ENCODE measurements around the gene CHRM4. TPM values are rescaled to one million over a fixed set of nuclear protein-coding genes. Genes with fewer than 3 reads are reported as not detected.

The CHRM4 gene
- total RNA-seq (1 to 10 TPM in 2 of 5 donors, under 1 TPM in 2, not detected in 1; 0.18 to 3.9 (median 1.5) TPM), total RNA-seq (0.09 to 3.9 (median 0.67) reads per million in 29 experiments)
- total RNA-seq (2013), result 0.39 TPM

DNA sequence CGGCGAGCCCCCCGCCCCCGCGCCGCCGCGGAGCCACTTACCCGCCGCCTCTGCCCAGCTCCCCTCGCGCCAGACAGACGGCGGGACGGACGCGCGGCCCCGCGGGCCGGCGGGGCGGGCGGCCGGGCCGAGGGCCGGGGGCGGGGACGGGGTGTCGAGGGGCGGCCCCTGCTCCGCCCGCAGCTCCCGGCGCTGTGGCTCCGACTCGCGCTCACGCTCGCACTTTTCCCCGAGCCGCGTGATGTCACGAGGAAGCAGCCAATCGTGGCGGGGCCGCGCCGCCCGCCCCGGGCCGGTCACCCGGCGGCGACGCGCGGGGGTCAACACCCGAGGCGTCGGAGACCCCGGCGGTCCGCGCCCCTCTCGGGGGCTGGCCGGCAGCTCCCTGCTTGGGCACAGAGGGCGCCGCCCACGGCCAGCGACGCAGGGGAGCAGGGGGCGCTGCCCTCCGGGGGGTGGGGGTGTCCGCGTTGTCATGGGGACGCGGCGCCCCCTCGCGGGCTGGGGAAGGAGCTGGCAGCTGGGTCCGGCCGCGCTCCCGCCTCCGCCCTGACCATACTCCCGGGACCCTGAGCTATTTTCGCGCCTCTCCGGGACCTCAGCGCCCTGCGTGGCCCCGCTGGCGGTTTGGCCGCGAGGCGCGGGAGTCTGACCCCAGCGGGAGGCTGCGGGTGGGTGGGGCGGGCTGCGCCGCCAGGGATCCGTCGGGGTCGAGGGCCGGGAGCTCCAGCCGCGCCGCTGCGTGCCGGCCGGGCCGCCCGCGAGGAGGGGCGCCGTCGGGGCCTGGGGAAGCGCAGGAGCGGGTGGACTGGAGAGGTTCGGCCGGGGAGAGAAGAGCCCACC is at the start of gene CHRM4:
TSS of gene CHRM4 (minus strand) at position 199 of the 843 bp plus-strand sequence. CDS start 5,219 bp downstream, outside the sequence.
- WGBS (ENCODE audit: insufficient coverage), result 2% methylated on average over 123 of the region's 123 CpGs
- Histone ChIP-seq H3K4me3 (ENCODE audit: control insufficient read depth in 1 of 2, extremely low read depth in 1 of 2, low read length in 1 of 2) (peak within 1 kb of the TSS in 1 of 2 donors; percentile 40), H3K4me1 (ENCODE audit: control insufficient read depth in 1 of 2, extremely low read depth in 1 of 2, insufficient read depth in 2 of 2, low read length in 2 of 2) (peaks cover 9 to 52% of the 10 kb centered on the region in 2 experiments), H3K9me3 (no peaks in the 10 kb centered on the region), H3K27ac (ENCODE audit: low read length) (no peak within 1 kb of the TSS), H3K27me3 (replicated peaks in 1 of 2; ENCODE audit: control insufficient read depth in 2 of 2, extremely low read depth in 1 of 2, insufficient read depth in 2 of 2, low read length in 1 of 2) (peaks cover 7 to 65% of the 10 kb centered on the region in 2 experiments), H3K36me3 (ENCODE audit: control insufficient read depth in 2 of 2, extremely low read depth in 1 of 2, insufficient read depth in 1 of 2, low read length in 1 of 2) (no peaks in the 10 kb centered on the region)
- POLR2A ChIA-PET, result interaction anchor here (0.5 to 0.7 kb wide), 4 partner anchors 102 to 222 kb away, joined by 3 to 6 read pairs (median 4); no protein-coding TSS in a partner anchor
- Mint-ChIP-seq H3K4me1 (peaks cover 27 to 38% (median 30%) of the 10 kb centered on the region in 3 donors), H3K27ac (no peak within 1 kb of the TSS), H3K4me3 (peak within 1 kb of the TSS; percentile 57 to 81 (median 64)), H3K27me3 (peaks cover 22 to 45% of the 10 kb centered on the region in 2 donors), H3K36me3 (peaks cover 6% of the 10 kb centered on the region), H3K9me3 (no peaks in the 10 kb centered on the region)
- ATAC-seq (replicated peaks in 1 of 4) (no peak), DNase-seq (peak in 1 of 35 experiments; percentile 28)
- CTCF ChIA-PET, result interaction anchor here (0.5 to 1.1 kb wide), 4 partner anchors 39 to 1422 kb away, joined by 3 to 4 read pairs (median 3); no protein-coding TSS in a partner anchor

DNA sequence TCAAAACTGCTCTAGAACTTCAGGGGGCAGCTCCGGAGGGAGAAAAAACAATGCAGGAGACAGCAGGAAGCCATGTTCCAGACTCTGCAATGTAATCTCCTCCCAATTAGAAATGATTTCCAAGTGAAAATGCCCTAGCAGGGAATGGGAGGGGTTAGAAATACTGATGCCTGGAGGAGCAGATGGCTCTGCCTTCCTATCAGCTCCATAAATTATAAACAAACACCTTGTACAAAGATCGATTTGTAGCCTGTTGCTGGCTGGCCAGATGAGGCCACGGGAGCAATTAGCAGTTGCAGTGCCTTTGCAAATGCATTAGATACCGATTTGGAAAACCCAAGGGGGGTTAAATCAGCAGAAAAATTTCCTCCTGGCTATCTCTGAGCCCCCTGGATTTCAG is 46.6 kb upstream of the CHRM4 start:
- Histone ChIP-seq H3K4me3 (ENCODE audit: control insufficient read depth in 1 of 2, extremely low read depth in 1 of 2, low read length in 1 of 2) (no peak overlapping the region), H3K36me3 (ENCODE audit: control insufficient read depth in 2 of 2, extremely low read depth in 1 of 2, insufficient read depth in 1 of 2, low read length in 1 of 2) (peaks cover 6 to 29% of the 10 kb centered on the region in 2 donors), H3K9me3 (no peaks in the 10 kb centered on the region), H3K27me3 (replicated peaks in 1 of 2; ENCODE audit: control insufficient read depth in 2 of 2, extremely low read depth in 1 of 2, insufficient read depth in 2 of 2, low read length in 1 of 2) (no peaks in the 10 kb centered on the region), H3K4me1 (ENCODE audit: control insufficient read depth in 1 of 2, extremely low read depth in 1 of 2, insufficient read depth in 2 of 2, low read length in 2 of 2) (no peaks in the 10 kb centered on the region), H3K27ac (ENCODE audit: low read length) (no peak overlapping the region)
- ATAC-seq (replicated peaks in 1 of 4), result no peak
- Mint-ChIP-seq H3K36me3 (peaks cover 57% of the 10 kb centered on the region), H3K27ac (no peak overlapping the region), H3K27me3 (no peaks in the 10 kb centered on the region), H3K9me3 (no peaks in the 10 kb centered on the region), H3K4me3 (no peak overlapping the region), H3K4me1 (no peaks in the 10 kb centered on the region)
- WGBS (ENCODE audit: insufficient coverage), result 57% methylated on average over 3 of the region's 4 CpGs
- CTCF ChIA-PET, result interaction anchor here in 1 of 2 donors (0.6 kb wide), 1 partner anchor 38 kb away, joined by 5 read pairs; no protein-coding TSS in a partner anchor
- DNase-seq, result no peak
- POLR2A ChIA-PET, result interaction anchor here in 1 of 2 donors (0.6 kb wide), 1 partner anchor 1137 kb away, joined by 3 read pairs; no protein-coding TSS in a partner anchor

DNA sequence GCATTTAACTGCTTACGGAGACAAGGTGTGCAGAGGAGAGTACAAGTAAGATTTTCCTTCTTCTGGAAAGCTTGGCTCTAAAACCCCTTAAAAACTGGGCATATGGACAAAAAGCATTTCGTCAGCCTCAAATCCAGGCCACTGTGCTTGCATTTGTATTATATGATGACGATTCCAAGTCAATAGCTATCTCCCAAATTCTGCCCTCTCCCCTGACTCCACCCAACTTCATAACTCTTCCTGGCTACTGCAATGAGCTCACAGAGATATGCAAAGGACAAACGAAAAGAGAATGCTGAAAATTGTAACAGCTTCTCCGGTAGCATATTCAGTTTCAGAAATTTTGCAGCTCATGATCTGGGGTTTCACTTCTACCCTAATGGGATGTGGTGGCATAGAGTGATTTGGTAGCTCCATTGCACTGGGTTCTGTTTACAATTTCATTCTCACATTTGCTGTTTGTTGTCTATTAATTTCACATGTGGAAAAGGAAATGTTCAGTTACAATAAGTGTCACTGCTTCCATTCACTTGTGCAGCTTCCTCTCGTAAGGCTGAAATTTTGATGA is 45.6 kb upstream of the CHRM4 start:
- Mint-ChIP-seq H3K36me3 (peaks cover 56% of the 10 kb centered on the region), H3K4me1 (no peaks in the 10 kb centered on the region), H3K27me3 (no peaks in the 10 kb centered on the region), H3K9me3 (no peaks in the 10 kb centered on the region), H3K27ac (no peak overlapping the region), H3K4me3 (no peak overlapping the region)
- Histone ChIP-seq H3K4me3 (ENCODE audit: control insufficient read depth in 1 of 2, extremely low read depth in 1 of 2, low read length in 1 of 2) (no peak overlapping the region), H3K36me3 (ENCODE audit: control insufficient read depth in 2 of 2, extremely low read depth in 1 of 2, insufficient read depth in 1 of 2, low read length in 1 of 2) (peaks cover 14 to 30% of the 10 kb centered on the region in 2 donors), H3K9me3 (no peaks in the 10 kb centered on the region), H3K27me3 (replicated peaks in 1 of 2; ENCODE audit: control insufficient read depth in 2 of 2, extremely low read depth in 1 of 2, insufficient read depth in 2 of 2, low read length in 1 of 2) (no peaks in the 10 kb centered on the region), H3K4me1 (ENCODE audit: control insufficient read depth in 1 of 2, extremely low read depth in 1 of 2, insufficient read depth in 2 of 2, low read length in 2 of 2) (no peaks in the 10 kb centered on the region), H3K27ac (ENCODE audit: low read length) (no peak overlapping the region)
- DNase-seq, result no peak
- CTCF ChIA-PET, result no interaction called here
- 85% methylated on average over 2 of the region's 6 CpGs for WGBS (ENCODE audit: insufficient coverage)
- no peak for ATAC-seq (replicated peaks in 1 of 4)
- POLR2A ChIA-PET, result interaction anchor here in 1 of 2 donors (0.5 kb wide), 1 partner anchor 834 kb away, joined by 3 read pairs; no protein-coding TSS in a partner anchor

DNA sequence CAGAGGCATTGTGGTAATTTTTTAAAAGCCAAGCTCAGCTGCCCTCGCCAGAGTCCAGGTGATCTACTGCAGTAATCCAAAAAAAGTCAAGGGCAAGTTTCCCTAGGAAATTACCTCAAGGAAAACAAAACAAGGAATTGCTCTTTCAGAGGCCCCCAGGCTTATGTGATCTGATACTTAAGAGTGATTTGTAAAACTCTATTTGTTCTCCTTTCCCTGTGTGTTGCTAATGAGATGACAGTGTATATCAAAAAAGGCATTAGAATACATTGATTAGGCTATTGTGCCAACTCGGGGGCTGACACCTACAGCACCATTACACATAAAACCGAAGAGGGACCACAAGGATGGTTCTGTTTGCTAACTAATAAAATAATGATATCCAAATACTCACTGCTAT is 44.5 kb upstream of the CHRM4 start:
- DNase-seq (no peak), ATAC-seq (replicated peaks in 1 of 4) (no peak)
- H3K27me3 Mint-ChIP-seq, result no peaks in the 10 kb centered on the region
- ChIA-PET POLR2A (no interaction called here), CTCF (no interaction called here)
- whole genome bisulfite sequencing (ENCODE audit: insufficient coverage), result no CpG with 5 or more reads among the region's 3 CpGs
- H3K9me3 ChIP-seq, result no peaks in the 10 kb centered on the region
- peaks cover 14 to 30% of the 10 kb centered on the region in 2 donors for H3K36me3 ChIP-seq (ENCODE audit: control insufficient read depth in 2 of 2, extremely low read depth in 1 of 2, insufficient read depth in 1 of 2, low read length in 1 of 2)
- no peak overlapping the region for H3K27ac ChIP-seq (ENCODE audit: low read length)
- H3K36me3 Mint-ChIP-seq, result peaks cover 57% of the 10 kb centered on the region
- H3K27ac Mint-ChIP-seq, result no peak overlapping the region
- H3K4me3 ChIP-seq (ENCODE audit: control insufficient read depth in 1 of 2, extremely low read depth in 1 of 2, low read length in 1 of 2), result no peak overlapping the region
- no peaks in the 10 kb centered on the region for H3K4me1 ChIP-seq (ENCODE audit: control insufficient read depth in 1 of 2, extremely low read depth in 1 of 2, insufficient read depth in 2 of 2, low read length in 2 of 2)
- H3K4me1 Mint-ChIP-seq, result no peaks in the 10 kb centered on the region
- H3K27me3 ChIP-seq (replicated peaks in 1 of 2; ENCODE audit: control insufficient read depth in 2 of 2, extremely low read depth in 1 of 2, insufficient read depth in 2 of 2, low read length in 1 of 2), result no peaks in the 10 kb centered on the region
- H3K9me3 Mint-ChIP-seq, result no peaks in the 10 kb centered on the region
- no peak overlapping the region for H3K4me3 Mint-ChIP-seq

DNA sequence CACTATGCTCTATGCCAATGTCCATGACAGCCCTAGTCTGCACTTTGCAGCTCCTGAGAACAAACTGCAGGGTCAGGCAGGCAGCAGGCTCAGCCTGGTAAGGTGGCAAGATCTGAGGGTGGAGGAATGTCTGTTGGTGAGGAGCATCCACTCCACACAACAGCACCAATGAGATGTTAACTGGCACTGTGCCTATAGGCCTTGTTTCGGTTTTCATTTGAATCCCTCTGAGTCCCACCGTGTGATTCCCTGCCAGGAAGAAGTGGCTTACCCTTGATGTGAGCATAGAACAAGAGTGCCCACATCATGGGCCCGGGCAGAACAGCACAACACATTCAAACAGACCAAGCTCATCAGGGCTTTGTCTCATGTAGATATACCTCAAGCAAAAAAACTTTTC is 44.1 kb upstream of the CHRM4 start:
- no peaks in the 10 kb centered on the region for H3K9me3 ChIP-seq
- H3K4me3 Mint-ChIP-seq, result no peak overlapping the region
- CTCF ChIA-PET, result no interaction called here
- no peaks in the 10 kb centered on the region for H3K27me3 Mint-ChIP-seq
- H3K4me3 ChIP-seq (ENCODE audit: control insufficient read depth in 1 of 2, extremely low read depth in 1 of 2, low read length in 1 of 2), result no peak overlapping the region
- no peak overlapping the region for H3K27ac ChIP-seq (ENCODE audit: low read length)
- peaks cover 56% of the 10 kb centered on the region for H3K36me3 Mint-ChIP-seq
- H3K27ac Mint-ChIP-seq, result no peak overlapping the region
- H3K36me3 ChIP-seq (ENCODE audit: control insufficient read depth in 2 of 2, extremely low read depth in 1 of 2, insufficient read depth in 1 of 2, low read length in 1 of 2), result peaks cover 14 to 35% of the 10 kb centered on the region in 2 donors
- POLR2A ChIA-PET, result no interaction called here
- H3K9me3 Mint-ChIP-seq, result no peaks in the 10 kb centered on the region
- H3K27me3 ChIP-seq (replicated peaks in 1 of 2; ENCODE audit: control insufficient read depth in 2 of 2, extremely low read depth in 1 of 2, insufficient read depth in 2 of 2, low read length in 1 of 2), result no peaks in the 10 kb centered on the region
- no peaks in the 10 kb centered on the region for H3K4me1 Mint-ChIP-seq
- WGBS (ENCODE audit: insufficient coverage), result no CpG with 5 or more reads among the region's 3 CpGs
- H3K4me1 ChIP-seq (ENCODE audit: control insufficient read depth in 1 of 2, extremely low read depth in 1 of 2, insufficient read depth in 2 of 2, low read length in 2 of 2), result no peaks in the 10 kb centered on the region
- DNase-seq (no peak), ATAC-seq (replicated peaks in 1 of 4) (no peak)

DNA sequence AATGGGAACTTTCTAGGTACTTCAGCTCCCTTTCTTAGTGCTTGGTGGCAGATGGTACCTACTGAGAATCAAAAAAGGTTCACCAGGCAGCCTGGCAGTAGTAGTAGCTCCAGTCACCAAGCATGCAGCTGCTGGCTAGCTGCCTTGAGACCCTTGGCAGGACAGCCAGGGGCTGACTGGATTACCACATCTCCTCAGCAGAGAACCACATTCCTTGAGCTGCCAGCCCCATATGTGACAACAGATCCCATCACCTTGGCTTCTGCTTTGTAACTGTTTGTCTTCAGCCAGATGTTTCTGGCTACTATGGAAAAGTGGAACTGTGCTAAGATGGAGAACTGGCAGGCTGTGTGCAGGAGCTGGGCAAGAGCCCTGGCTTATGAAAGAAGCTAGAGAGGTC is 39.6 kb upstream of the CHRM4 start:
- CTCF ChIA-PET, result no interaction called here
- no peak overlapping the region for H3K4me3 ChIP-seq (ENCODE audit: control insufficient read depth in 1 of 2, extremely low read depth in 1 of 2, low read length in 1 of 2)
- no peak overlapping the region for H3K27ac ChIP-seq (ENCODE audit: low read length)
- no peaks in the 10 kb centered on the region for H3K9me3 ChIP-seq
- H3K27ac Mint-ChIP-seq, result no peak overlapping the region
- no peaks in the 10 kb centered on the region for H3K4me1 ChIP-seq (ENCODE audit: control insufficient read depth in 1 of 2, extremely low read depth in 1 of 2, insufficient read depth in 2 of 2, low read length in 2 of 2)
- DNase-seq, result no peak
- no peaks in the 10 kb centered on the region for H3K4me1 Mint-ChIP-seq
- peaks cover 11 to 50% of the 10 kb centered on the region in 2 donors for H3K36me3 ChIP-seq (ENCODE audit: control insufficient read depth in 2 of 2, extremely low read depth in 1 of 2, insufficient read depth in 1 of 2, low read length in 1 of 2)
- no peaks in the 10 kb centered on the region for H3K27me3 ChIP-seq (replicated peaks in 1 of 2; ENCODE audit: control insufficient read depth in 2 of 2, extremely low read depth in 1 of 2, insufficient read depth in 2 of 2, low read length in 1 of 2)
- no peaks in the 10 kb centered on the region for H3K27me3 Mint-ChIP-seq
- no peak overlapping the region for H3K4me3 Mint-ChIP-seq
- no peak for ATAC-seq (replicated peaks in 1 of 4)
- H3K36me3 Mint-ChIP-seq, result peaks cover 64% of the 10 kb centered on the region
- H3K9me3 Mint-ChIP-seq, result no peaks in the 10 kb centered on the region
- POLR2A ChIA-PET, result no interaction called here

All from T-cell (primary cell).